Spinal cord (tissue), 10 donors: Measurements from ENCODE around the gene ABT1. TPM values are rescaled to one million over a fixed set of nuclear protein-coding genes. Genes with fewer than 3 reads are reported as not detected.
A peak's percentile ranks its signal among the peaks of the same experiment; 100 is the strongest.

Source experiments
- DNase-seq, 6 donors: peaks; one replicate each; pipeline versions ENCODE4 v3.0.0 to v3.0.0-alpha.2; 2013 to 2015; ENCODE audit warnings: low spot score in 6 of 6, low read depth in 4 of 6
- H3K27ac ChIP-seq: one replicate; pipeline ENCODE4 v1.5.1; 2013; ENCODE audit warnings: low read depth, low read length, control low read depth
- H3K27me3 ChIP-seq: one replicate; pipeline ENCODE4 v1.6.1; 2013; ENCODE audit warnings: low read length; ENCODE audit not compliant: control insufficient read depth, insufficient read depth
- H3K36me3 ChIP-seq: one replicate; pipeline ENCODE4 v1.6.1; 2013; ENCODE audit warnings: low read length; ENCODE audit not compliant: control insufficient read depth, insufficient read depth
- H3K4me1 ChIP-seq: one replicate; pipeline ENCODE4 v1.6.1; 2013; ENCODE audit warnings: low read length; ENCODE audit not compliant: control insufficient read depth, insufficient read depth
- H3K4me3 ChIP-seq: one replicate; pipeline ENCODE4 v1.5.1; 2013; ENCODE audit warnings: low read depth, low read length, control low read depth
- H3K9me3 ChIP-seq: one replicate; pipeline ENCODE4 v1.6.1; 2013; ENCODE audit warnings: low read length; ENCODE audit not compliant: control insufficient read depth, insufficient read depth
- WGBS: methylation state at CpG from one replicate; pipeline ENCODE4 v1.1.5; 2013; ENCODE audit warnings: missing lambda C conversion rate; ENCODE audit not compliant: insufficient coverage; 5-methylcytosine and 5-hydroxymethylcytosine counted together
- polyA plus RNA-seq, 2 donors: library from polyadenylated mRNA; unstranded; fragments of 120-200 nt; gene quantifications; one replicate each; pipeline ENCODE4 v1.2.1, GENCODE V29; 2013; ENCODE audit not compliant: insufficient read length in 2 of 2
- total RNA-seq, 2 donors: library from RNA; depleted of rRNA in 1 of 2; stranded (reverse); fragments of 120-200 nt in 1 of 2; fragments of >200 nt in 1 of 2; gene quantifications; one replicate each; pipeline versions ENCODE4 v1.2.3 to v1.2.4, GENCODE V29; 2013 to 2014
- donor health status: healthy.

The ABT1 gene
- total and polyA plus RNA-seq, 4 donors = 8.7 to 11.2 (median 10.8) TPM

DNA sequence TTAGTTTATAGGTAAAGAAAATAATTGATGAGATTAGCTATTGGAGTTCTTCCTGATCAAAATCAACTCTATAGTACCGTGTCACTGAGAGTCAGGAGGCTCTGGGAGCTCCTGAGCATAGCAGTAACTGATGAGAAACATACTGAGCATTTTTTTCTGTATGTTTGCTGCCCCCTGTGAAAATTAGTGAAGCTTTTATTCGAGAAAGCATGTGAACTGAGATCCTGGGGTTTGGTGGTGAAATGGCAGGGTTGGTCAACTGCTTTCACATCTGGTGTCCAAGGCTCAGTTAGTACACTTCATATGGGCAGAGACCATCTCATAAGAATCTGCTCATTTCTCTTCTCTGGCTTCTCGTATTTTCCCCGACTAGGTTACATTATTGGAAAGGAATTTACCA is 4.1 kb upstream of the ABT1 start:
- Histone ChIP-seq H3K27ac (no peak overlapping the region), H3K9me3 (no peaks in the 10 kb centered on the region), H3K27me3 (peaks cover 33% of the 10 kb centered on the region), H3K4me1 (peaks cover 8% of the 10 kb centered on the region), H3K4me3 (no peak overlapping the region), H3K36me3 (peaks cover 4% of the 10 kb centered on the region)
- DNase-seq = no peak
- no CpG with 5 or more reads among the region's 4 CpGs for WGBS

DNA sequence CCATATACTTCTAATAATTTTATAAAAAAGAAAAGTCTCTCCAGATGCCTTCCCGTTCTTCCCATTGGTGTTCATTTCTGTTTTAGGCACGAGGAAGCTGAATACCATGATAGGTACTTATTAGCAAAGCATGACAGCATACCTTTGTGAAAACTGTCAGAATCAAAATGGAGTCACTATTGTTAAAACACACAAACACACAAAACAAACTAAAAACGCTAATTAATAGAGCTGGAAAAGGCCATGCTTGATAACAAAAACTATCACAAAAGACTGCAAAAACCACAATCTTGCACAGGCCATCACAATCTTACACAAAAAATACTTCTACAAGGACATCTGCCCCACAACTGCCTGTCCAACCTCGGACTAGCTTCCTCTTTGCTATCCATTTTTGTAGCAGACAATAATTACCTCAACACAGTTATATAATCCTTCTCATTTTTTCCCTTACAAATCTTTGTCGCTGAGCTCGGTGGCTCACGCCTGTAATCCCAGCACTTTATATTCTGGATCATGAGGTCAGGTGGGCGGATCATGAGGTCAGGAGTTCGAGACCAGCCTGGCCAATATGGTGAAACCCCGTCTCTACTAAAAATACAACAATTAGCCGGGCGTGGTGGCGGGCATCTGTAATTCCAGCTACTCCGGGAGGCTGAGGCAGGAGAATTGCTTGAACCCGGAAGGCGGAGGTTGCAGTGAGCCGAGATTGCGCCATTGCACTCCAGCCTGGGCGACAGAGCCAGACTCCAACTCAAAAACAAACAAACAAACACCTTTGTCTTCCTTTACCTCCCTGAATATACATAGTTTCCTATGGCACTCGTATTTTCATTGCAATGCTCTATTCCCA is 3.2 kb upstream of the ABT1 start:
- Histone ChIP-seq H3K4me1 (peaks cover 17% of the 10 kb centered on the region), H3K27me3 (peaks cover 33% of the 10 kb centered on the region), H3K9me3 (no peaks in the 10 kb centered on the region), H3K36me3 (peaks cover 12% of the 10 kb centered on the region), H3K27ac (no peak overlapping the region), H3K4me3 (no peak overlapping the region)
- 31% methylated on average over 17 of the region's 20 CpGs for WGBS
- no peak for DNase-seq

DNA sequence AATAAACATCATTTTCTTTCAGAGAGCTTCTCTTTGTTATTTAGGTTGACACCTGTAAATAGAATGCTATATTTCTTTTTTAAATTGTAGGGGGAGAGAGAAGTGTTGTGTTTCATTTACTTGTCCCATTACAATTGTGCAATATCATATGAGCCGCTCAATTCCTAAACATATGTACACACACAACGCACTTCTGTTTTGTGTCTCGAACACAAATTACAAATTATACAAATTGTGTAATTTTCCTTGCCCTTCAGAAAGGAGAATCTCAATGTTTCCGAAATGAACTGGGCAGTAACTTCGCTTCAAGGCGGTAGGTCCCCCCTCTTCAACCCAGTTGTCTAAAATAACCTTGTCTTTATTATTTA is 2.6 kb upstream of the ABT1 start:
- DNase-seq = no peak
- Histone ChIP-seq H3K9me3 (no peaks in the 10 kb centered on the region), H3K27me3 (peaks cover 33% of the 10 kb centered on the region), H3K36me3 (peaks cover 17% of the 10 kb centered on the region), H3K4me1 (peaks cover 18% of the 10 kb centered on the region), H3K27ac (no peak overlapping the region), H3K4me3 (no peak overlapping the region)
- WGBS = 43% methylated on average over 2 of the region's 6 CpGs

DNA sequence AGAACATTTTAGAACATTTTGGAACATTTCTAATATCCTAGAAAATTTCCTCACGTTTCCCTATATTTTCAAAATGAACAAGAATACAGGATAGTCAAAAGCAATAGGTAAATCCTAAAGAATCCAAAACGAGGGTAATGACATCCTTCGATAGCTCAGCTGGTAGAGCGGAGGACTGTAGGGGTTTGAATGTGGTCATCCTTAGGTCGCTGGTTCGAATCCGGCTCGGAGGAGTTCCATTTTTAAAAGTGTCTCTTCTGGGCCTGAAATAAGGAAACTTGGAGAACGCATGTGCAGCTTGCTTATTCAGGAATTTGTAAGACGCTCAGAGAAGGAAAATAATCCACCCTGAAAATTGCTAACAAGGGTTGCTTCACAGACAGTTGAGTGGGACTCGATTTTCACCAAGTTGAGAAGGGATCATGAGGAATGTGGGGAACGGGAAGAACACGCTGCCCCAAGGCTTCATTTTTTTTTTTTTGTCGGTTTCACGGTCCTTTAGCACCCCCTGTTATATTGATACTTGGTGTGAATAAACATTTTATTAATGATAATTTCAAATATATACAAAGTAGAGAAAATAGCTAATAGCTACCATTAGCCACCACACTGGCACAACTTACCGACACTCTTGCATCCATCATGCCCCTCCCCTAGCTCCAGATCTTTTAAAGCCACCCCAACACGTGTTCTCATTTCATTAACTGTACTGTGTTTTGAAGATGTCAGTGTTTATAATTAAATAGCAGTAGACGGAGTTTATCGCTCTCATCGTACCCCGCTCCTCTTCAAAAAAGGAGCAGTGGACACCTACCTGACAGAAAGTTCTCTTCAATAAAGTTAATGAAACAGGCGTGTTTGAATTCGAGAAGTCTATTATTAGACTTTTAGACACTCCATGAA is 1.8 kb upstream of the ABT1 start:
- WGBS = 20% methylated on average over 9 of the region's 23 CpGs
- Histone ChIP-seq H3K4me3 (peak overlapping the region; percentile 99), H3K36me3 (peaks cover 19% of the 10 kb centered on the region), H3K9me3 (no peaks in the 10 kb centered on the region), H3K4me1 (peaks cover 18% of the 10 kb centered on the region), H3K27me3 (peaks cover 33% of the 10 kb centered on the region), H3K27ac (no peak overlapping the region)
- DNase-seq = peak in 2 of 6 donors; percentile 51 to 55

DNA sequence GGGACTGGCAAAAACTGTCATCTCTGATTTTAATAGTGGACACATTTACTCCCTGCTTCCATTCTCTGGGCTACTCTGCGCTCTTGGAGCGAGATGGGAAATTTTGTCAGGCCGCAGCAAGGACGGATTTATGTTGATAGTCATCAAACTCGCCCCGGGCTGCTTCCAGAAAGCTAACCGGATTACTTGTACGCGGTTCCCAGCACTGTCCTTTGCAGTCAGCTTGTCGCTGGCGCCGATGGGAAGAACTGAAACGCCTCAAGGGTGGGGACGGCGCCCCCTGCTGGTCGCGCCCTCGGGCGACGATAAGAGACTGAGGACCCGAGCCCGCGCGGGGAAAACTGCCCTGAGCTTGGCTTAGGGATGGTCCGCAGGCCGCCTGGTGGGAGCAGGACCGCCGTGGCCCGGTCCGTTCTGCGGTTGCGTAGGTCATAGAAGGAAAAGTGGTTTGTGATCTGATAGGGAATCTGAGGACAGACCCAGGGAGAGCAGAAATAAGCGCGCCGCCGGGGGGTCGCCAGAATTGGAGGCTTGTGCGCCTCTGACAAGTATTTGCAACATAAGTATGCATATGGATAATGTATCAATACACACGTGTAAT is 984 bp upstream of the ABT1 start:
- DNase-seq = peak; percentile 72 to 96 (median 85)
- H3K27ac ChIP-seq = peak overlapping the region; percentile 76
- peak overlapping the region; percentile 99 for H3K4me3 ChIP-seq
- peaks cover 33% of the 10 kb centered on the region for H3K27me3 ChIP-seq
- peaks cover 19% of the 10 kb centered on the region for H3K36me3 ChIP-seq
- peaks cover 18% of the 10 kb centered on the region for H3K4me1 ChIP-seq
- no peaks in the 10 kb centered on the region for H3K9me3 ChIP-seq
- 0% methylated on average over 32 of the region's 39 CpGs for WGBS

DNA sequence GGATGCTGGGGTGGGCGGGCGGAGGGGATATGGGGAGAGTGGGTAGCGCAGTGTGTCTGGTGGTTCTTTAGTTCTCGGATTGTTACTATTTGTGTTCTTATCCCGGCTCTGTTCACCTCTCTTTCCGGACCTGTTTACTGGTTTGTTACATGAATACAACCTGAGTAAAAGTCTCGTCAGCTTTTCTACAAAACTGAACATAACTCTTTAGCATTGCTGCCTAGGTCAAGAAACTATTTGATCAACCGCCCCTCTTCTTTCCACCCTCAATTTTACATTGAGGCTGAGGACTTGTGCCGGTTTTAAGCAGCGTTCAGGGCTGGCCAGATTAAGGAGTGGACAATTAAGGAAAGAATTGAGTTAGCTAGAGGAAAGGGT is 625 bp downstream of the ABT1 start:
- peaks cover 18% of the 10 kb centered on the region for H3K4me1 ChIP-seq
- H3K27ac ChIP-seq = no peak overlapping the region
- H3K36me3 ChIP-seq = peaks cover 19% of the 10 kb centered on the region
- 3% methylated on average over 6 of the region's 10 CpGs for WGBS
- H3K27me3 ChIP-seq = peaks cover 24% of the 10 kb centered on the region
- H3K9me3 ChIP-seq = no peaks in the 10 kb centered on the region
- DNase-seq = no peak
- peak overlapping the region; percentile 99 for H3K4me3 ChIP-seq

DNA sequence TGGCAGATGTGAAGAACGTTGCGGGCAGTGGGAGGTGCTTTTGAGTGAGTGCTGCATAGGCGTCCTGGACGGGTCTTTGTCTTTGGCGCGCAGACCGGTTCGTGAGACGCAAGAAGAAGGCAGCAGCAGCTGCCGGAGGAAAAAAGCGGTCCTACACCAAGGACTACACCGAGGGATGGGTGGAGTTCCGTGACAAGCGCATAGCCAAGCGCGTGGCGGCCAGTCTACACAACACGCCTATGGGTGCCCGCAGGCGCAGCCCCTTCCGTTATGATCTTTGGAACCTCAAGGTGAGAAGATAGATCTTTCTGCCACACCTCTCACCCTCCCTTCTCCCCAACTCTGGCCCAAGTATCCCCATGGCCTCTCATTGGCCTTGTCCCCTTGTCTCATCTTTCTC is 1.1 kb downstream of the ABT1 start:
- DNase-seq = no peak
- peaks cover 18% of the 10 kb centered on the region for H3K4me1 ChIP-seq
- H3K27ac ChIP-seq = no peak overlapping the region

DNA sequence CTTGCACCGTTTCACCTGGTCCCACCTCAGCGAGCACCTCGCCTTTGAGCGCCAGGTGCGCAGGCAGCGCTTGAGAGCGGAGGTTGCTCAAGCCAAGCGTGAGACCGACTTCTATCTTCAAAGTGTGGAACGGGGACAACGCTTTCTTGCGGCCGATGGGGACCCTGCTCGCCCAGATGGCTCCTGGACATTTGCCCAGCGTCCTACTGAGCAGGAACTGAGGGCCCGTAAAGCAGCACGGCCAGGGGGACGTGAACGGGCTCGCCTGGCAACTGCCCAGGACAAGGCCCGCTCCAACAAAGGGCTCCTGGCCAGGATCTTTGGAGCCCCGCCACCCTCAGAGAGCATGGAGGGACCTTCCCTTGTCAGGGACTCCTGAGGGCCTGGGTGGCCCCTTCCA is 1.5 kb downstream of the ABT1 start:
- H3K36me3 ChIP-seq = peaks cover 19% of the 10 kb centered on the region
- 86% methylated on average over 22 of the region's 22 CpGs for WGBS
- H3K4me1 ChIP-seq = peaks cover 18% of the 10 kb centered on the region
- no peak overlapping the region for H3K4me3 ChIP-seq
- H3K27me3 ChIP-seq = peaks cover 16% of the 10 kb centered on the region
- no peak overlapping the region for H3K27ac ChIP-seq
- DNase-seq = no peak
- H3K9me3 ChIP-seq = no peaks in the 10 kb centered on the region

More for the DNA sequence above, 1.1 kb downstream of the ABT1 start:
- WGBS = 46% methylated on average over 15 of the region's 21 CpGs
- Histone ChIP-seq H3K9me3 (no peaks in the 10 kb centered on the region), H3K4me3 (peak overlapping the region; percentile 99), H3K36me3 (peaks cover 19% of the 10 kb centered on the region), H3K27me3 (peaks cover 20% of the 10 kb centered on the region)

DNA sequence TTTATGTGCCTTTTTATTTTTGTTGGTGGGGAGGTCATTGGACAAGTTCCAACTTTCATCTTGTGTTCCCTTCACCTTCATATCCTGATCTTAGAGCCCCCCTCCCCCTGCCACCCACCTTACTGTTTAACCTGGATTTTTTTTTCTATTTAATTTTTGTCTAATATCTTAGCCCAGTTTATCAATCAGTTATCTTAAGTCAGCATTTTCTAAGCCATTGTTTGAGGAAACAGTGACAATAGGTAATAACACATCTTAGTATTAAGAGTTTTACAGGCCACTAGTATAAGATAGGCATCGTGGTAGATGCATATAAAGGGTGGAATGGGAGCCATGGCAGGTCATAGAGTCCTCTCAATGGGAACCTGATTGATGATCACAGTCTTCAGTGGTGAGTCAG is 2.4 kb downstream of the ABT1 start:
- peaks cover 19% of the 10 kb centered on the region for H3K36me3 ChIP-seq
- H3K27ac ChIP-seq = no peak overlapping the region
- peaks cover 8% of the 10 kb centered on the region for H3K27me3 ChIP-seq
- H3K4me1 ChIP-seq = peaks cover 18% of the 10 kb centered on the region
- no peak for DNase-seq
- H3K4me3 ChIP-seq = no peak overlapping the region
- no peaks in the 10 kb centered on the region for H3K9me3 ChIP-seq
- no CpG with 5 or more reads among the region's 1 CpG for WGBS
